Measurements from ENCODE around the gene RTL10. TPM values are rescaled to one million over a fixed set of nuclear protein-coding genes. Genes with fewer than 3 reads are reported as not detected.
"Not testable (repeated sequence)": the region's sequence is repeated elsewhere in the genome, so short reads cannot be mapped to it uniquely, and the experiment has no call there.

Gene RTL10
- total RNA-seq, 4 donors from 2014 or later = 18.1 to 26.4 (median 23.7) TPM

- Histone ChIP-seq H3K4me3 (replicated peaks in 1 of 3) (no peak overlapping the region), H3K4me1 (peaks cover 8 to 27% of the 10 kb centered on the region in 2 donors), H3K27ac (no peak overlapping the region), H3K27me3 (no peaks in the 10 kb centered on the region), H3K36me3 (no peaks in the 10 kb centered on the region), H3K9me3 (no peaks in the 10 kb centered on the region)
- intact Hi-C loops (cut with DNase I) = no loop called here
- no peak for DNase-seq
- TF ChIP-seq CTCF (IDR thresholded peaks at IDR 0.05) = no peak
- TF ChIP-seq POLR2A (IDR thresholded peaks at IDR 0.05) = no peak
- 69 to 73% methylated on average over 4 of the region's 4 CpGs for WGBS, 2 donors
These were observed 14.6 kb downstream of the RTL10 start for GRCh38 chr22:19840059-19840458.

GRCh38 chr22:19837915-19838314 lies 16.8 kb downstream of the RTL10 start:
- no peak for DNase-seq
- TF ChIP-seq POLR2A (IDR thresholded peaks at IDR 0.05) = no peak
- no peak for TF ChIP-seq CTCF (IDR thresholded peaks at IDR 0.05)
- H3K36me3 ChIP-seq = no peaks in the 10 kb centered on the region
- H3K4me3 ChIP-seq (replicated peaks in 1 of 3) = no peak overlapping the region
- peaks cover 8 to 11% of the 10 kb centered on the region in 2 donors for H3K4me1 ChIP-seq
- no peaks in the 10 kb centered on the region for H3K9me3 ChIP-seq
- 94 to 97% methylated on average over 6 of the region's 6 CpGs for WGBS, 2 donors
- no peak overlapping the region for H3K27ac ChIP-seq
- intact Hi-C loops (cut with DNase I) = no loop called here
- H3K27me3 ChIP-seq = no peaks in the 10 kb centered on the region

- Histone ChIP-seq H3K4me3 (replicated peaks in 1 of 3) (no peak overlapping the region), H3K27me3 (no peaks in the 10 kb centered on the region), H3K27ac (no peak overlapping the region), H3K9me3 (no peaks in the 10 kb centered on the region), H3K4me1 (peaks cover 1 to 3% of the 10 kb centered on the region in 2 donors), H3K36me3 (no peaks in the 10 kb centered on the region)
- intact Hi-C loops (cut with DNase I) = no loop called here
- no peak for TF ChIP-seq CTCF (IDR thresholded peaks at IDR 0.05)
- no peak for TF ChIP-seq POLR2A (IDR thresholded peaks at IDR 0.05)
- no peak for DNase-seq
These were observed 18.2 kb downstream of the RTL10 start for GRCh38 chr22:19836512-19836911.

- no peaks in the 10 kb centered on the region for H3K36me3 ChIP-seq
- no peaks in the 10 kb centered on the region for H3K27me3 ChIP-seq
- no peak overlapping the region for H3K27ac ChIP-seq
- no peak for DNase-seq
- intact Hi-C loops (cut with DNase I) = no loop called here
- TF ChIP-seq POLR2A (IDR thresholded peaks at IDR 0.05) (no peak), CTCF (IDR thresholded peaks at IDR 0.05) (no peak)
- no peaks in the 10 kb centered on the region for H3K9me3 ChIP-seq
- no peaks in the 10 kb centered on the region for H3K4me1 ChIP-seq
- H3K4me3 ChIP-seq (replicated peaks in 1 of 3) = no peak overlapping the region
These were observed 20.1 kb downstream of the RTL10 start for GRCh38 chr22:19834599-19834998.

- H3K9me3 ChIP-seq; H3K36me3 ChIP-seq; H3K4me3 ChIP-seq (replicated peaks in 1 of 3); H3K4me1 ChIP-seq; H3K27me3 ChIP-seq; intact Hi-C loops (cut with DNase I); H3K27ac ChIP-seq; DNase-seq: not testable (repeated sequence)
- WGBS, 2 donors = 90 to 93% methylated on average over 9 of the region's 9 CpGs
These were observed 21.3 kb downstream of the RTL10 start for GRCh38 chr22:19833327-19833726.

GRCh38 chr22:19832476-19833108 lies 22.1 kb downstream of the RTL10 start:
- Histone ChIP-seq H3K27ac (no peak overlapping the region), H3K27me3 (no peaks in the 10 kb centered on the region), H3K4me3 (replicated peaks in 1 of 3) (no peak overlapping the region), H3K9me3 (no peaks in the 10 kb centered on the region), H3K36me3 (no peaks in the 10 kb centered on the region), H3K4me1 (no peaks in the 10 kb centered on the region)
- intact Hi-C loops (cut with DNase I) = no loop called here
- DNase-seq = no peak
- no peak for TF ChIP-seq POLR2A (IDR thresholded peaks at IDR 0.05)
- no peak for TF ChIP-seq CTCF (IDR thresholded peaks at IDR 0.05)
- WGBS, 2 donors = 80 to 83% methylated on average over 7 of the region's 7 CpGs

- H3K36me3 ChIP-seq; H3K27ac ChIP-seq; intact Hi-C loops (cut with DNase I); H3K4me3 ChIP-seq (replicated peaks in 1 of 3); H3K27me3 ChIP-seq; DNase-seq; H3K4me1 ChIP-seq; H3K9me3 ChIP-seq: not testable (repeated sequence)
- 82 to 100% methylated on average over 3 of the region's 3 CpGs for WGBS, 2 donors
These were observed 22.7 kb downstream of the RTL10 start for GRCh38 chr22:19831979-19832378.
